Mesothelial cell of epicardium (in vitro differentiated cells): ENCODE results near the gene PAX7. TPM values are rescaled to one million over a fixed set of nuclear protein-coding genes. Genes with fewer than 3 reads are reported as not detected.

ENCODE experiments used
- DNase-seq, 2 experiments: peaks; one replicate each; pipeline ENCODE4 v3.0.0; 2021; ENCODE audit warnings: low spot score in 2 of 2; ENCODE audit not compliant: unreplicated experiment in 2 of 2
- H3K27ac Mint-ChIP-seq: 2 replicates; pipeline ENCODE4 v1.8.0; 2021; ENCODE audit warnings: mixed read lengths
- H3K27me3 Mint-ChIP-seq: 2 replicates; pipeline ENCODE4 v1.8.0; 2021; ENCODE audit warnings: low read depth, mixed read lengths
- H3K36me3 Mint-ChIP-seq: 2 replicates; pipeline ENCODE4 v1.8.0; 2021; ENCODE audit warnings: mixed read lengths
- H3K4me1 Mint-ChIP-seq: 2 replicates; pipeline ENCODE4 v1.8.0; 2021; ENCODE audit warnings: mixed read lengths
- H3K4me3 Mint-ChIP-seq: 2 replicates; pipeline ENCODE4 v1.8.0; 2021; ENCODE audit warnings: mild to moderate bottlenecking, moderate library complexity, mixed read lengths
- H3K9me3 Mint-ChIP-seq: 2 replicates; pipeline ENCODE4 v1.8.0; 2021; ENCODE audit warnings: mixed read lengths
- total RNA-seq: library from RNA; stranded (reverse); gene quantifications from 3 replicates; pipeline ENCODE4 v1.2.1, GENCODE V29; 2021
- TF ChIP-seq, protein P1 (sequence below): fragments of 200-600 bp; sonication (generic); IDR thresholded peaks from one replicate; pipeline ENCODE4 v1.5.0; 2021; ENCODE audit warnings: antibody characterized with exemption; ENCODE audit not compliant: unreplicated experiment

Gene PAX7
- total RNA-seq, 1 donor from 2014 or later: not detected

- DNase-seq: no peak
Measured at GRCh38 chr1:18629659-18630510, 761 bp upstream of the PAX7 start.

GRCh38 chr1:18631496-18632217, 1.0 kb downstream of the PAX7 start:
- Mint-ChIP-seq H3K27ac (no peak overlapping the region), H3K27me3 (peaks cover 100% of the 10 kb centered on the region), H3K4me3 (peak overlapping the region; percentile 20), H3K4me1 (peaks cover 7% of the 10 kb centered on the region), H3K36me3 (no peaks in the 10 kb centered on the region), H3K9me3 (no peaks in the 10 kb centered on the region)
- TF ChIP-seq, protein P1, sequence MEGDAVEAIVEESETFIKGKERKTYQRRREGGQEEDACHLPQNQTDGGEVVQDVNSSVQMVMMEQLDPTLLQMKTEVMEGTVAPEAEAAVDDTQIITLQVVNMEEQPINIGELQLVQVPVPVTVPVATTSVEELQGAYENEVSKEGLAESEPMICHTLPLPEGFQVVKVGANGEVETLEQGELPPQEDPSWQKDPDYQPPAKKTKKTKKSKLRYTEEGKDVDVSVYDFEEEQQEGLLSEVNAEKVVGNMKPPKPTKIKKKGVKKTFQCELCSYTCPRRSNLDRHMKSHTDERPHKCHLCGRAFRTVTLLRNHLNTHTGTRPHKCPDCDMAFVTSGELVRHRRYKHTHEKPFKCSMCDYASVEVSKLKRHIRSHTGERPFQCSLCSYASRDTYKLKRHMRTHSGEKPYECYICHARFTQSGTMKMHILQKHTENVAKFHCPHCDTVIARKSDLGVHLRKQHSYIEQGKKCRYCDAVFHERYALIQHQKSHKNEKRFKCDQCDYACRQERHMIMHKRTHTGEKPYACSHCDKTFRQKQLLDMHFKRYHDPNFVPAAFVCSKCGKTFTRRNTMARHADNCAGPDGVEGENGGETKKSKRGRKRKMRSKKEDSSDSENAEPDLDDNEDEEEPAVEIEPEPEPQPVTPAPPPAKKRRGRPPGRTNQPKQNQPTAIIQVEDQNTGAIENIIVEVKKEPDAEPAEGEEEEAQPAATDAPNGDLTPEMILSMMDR: no peak
- DNase-seq: no peak

More at GRCh38 chr1:18629659-18630510, 761 bp upstream of the PAX7 start:
- TF ChIP-seq, protein P1: no peak
- Mint-ChIP-seq H3K4me3 (no peak overlapping the region), H3K9me3 (no peaks in the 10 kb centered on the region), H3K27ac (no peak overlapping the region), H3K27me3 (peaks cover 100% of the 10 kb centered on the region), H3K36me3 (no peaks in the 10 kb centered on the region), H3K4me1 (peaks cover 7% of the 10 kb centered on the region)

DNA sequence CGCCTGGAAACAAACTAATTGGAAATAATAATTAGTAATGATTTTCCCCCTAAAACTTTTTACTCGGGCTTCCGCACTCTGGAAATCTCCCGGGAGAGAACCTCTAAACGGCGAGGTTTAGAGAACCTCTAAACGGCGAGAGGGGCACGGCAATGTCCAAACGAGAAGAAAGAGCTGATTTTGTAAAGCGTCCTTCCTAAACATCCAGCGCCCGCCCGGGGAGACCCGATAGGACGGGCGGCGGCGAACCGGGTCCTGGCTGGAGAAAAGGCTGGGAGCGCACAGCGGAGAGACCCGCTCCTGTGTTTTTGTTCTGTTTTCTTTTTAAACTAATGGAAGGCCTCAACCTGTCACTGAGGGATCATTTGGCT, 1.6 kb downstream of the PAX7 start:
- H3K9me3 Mint-ChIP-seq: no peaks in the 10 kb centered on the region
- TF ChIP-seq, protein P1: no peak

DNA sequence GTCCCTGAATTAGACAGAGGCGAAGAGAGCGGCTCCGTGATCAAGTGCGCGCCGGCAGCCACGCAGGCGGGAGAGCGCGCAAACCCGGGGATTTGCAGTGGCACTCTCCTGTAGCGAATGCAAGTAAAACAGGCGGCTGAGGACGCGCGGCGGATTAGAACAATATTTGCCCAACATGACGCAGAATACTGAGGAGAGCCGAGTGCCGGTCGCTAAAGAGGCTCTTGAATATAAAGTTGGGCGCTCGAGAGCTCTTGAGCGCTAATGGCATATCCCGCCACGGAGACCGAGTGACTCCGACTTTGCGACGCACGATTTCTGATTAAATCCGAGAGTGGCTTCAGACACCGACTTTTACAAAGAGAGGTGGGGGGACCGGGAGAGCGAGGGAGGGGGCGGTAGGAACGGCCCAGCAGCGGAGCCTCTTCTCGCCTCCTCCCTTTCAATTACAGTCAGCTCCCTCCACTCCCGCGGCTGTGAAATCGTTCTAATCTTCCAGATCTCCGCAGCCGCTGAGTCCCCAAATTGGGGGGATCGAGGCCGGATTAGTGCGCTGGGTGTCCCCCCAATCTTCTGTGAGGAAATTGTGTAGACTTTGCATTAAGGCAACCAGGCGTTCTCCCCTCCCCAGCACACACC, 2.3 kb downstream of the PAX7 start:
- no peaks in the 10 kb centered on the region for H3K36me3 Mint-ChIP-seq
- peaks cover 7% of the 10 kb centered on the region for H3K4me1 Mint-ChIP-seq
- H3K27me3 Mint-ChIP-seq: peaks cover 100% of the 10 kb centered on the region
- H3K9me3 Mint-ChIP-seq: no peaks in the 10 kb centered on the region
- DNase-seq: no peak
- no peak overlapping the region for H3K4me3 Mint-ChIP-seq
- no peak overlapping the region for H3K27ac Mint-ChIP-seq
- TF ChIP-seq, protein P1: no peak

More for the DNA sequence above, 1.6 kb downstream of the PAX7 start:
- Mint-ChIP-seq H3K27me3 (peaks cover 100% of the 10 kb centered on the region), H3K4me1 (peaks cover 7% of the 10 kb centered on the region), H3K4me3 (no peak overlapping the region), H3K27ac (no peak overlapping the region), H3K36me3 (no peaks in the 10 kb centered on the region)
- DNase-seq: no peak

- H3K4me3 Mint-ChIP-seq: no peak overlapping the region
- peaks cover 7% of the 10 kb centered on the region for H3K4me1 Mint-ChIP-seq
- H3K27ac Mint-ChIP-seq: no peak overlapping the region
- no peak for DNase-seq
- TF ChIP-seq, protein P1: no peak
- peaks cover 100% of the 10 kb centered on the region for H3K27me3 Mint-ChIP-seq
- H3K9me3 Mint-ChIP-seq: no peaks in the 10 kb centered on the region
- H3K36me3 Mint-ChIP-seq: no peaks in the 10 kb centered on the region
Measured at GRCh38 chr1:18633422-18634155, 2.9 kb downstream of the PAX7 start.
